HepG2 (cell line): ENCODE results near the gene ALG14. TPM values are rescaled to one million over a fixed set of nuclear protein-coding genes. Genes with fewer than 3 reads are reported as not detected.

Source experiments
- DDIT3 ChIP-seq: sonication (generic); formaldehyde crosslinking; IDR thresholded peaks from 2 replicates; pipeline ENCODE4 v1.4.0; 2020; ENCODE audit warnings: mild to moderate bottlenecking, missing genetic modification reagents
- DNMT1 ChIP-seq: sonication (generic); formaldehyde crosslinking; IDR thresholded peaks from 2 replicates; pipeline ENCODE4 v1.5.1; 2020; ENCODE audit warnings: mild to moderate bottlenecking, missing genetic modification reagents
- HNRNPL ChIP-seq: fragments of 200-400 bp; formaldehyde crosslinking; IDR thresholded peaks from 2 replicates; pipeline ENCODE4 v1.6.1; 2017; ENCODE audit warnings: mild to moderate bottlenecking, low read depth, low read length
- IRF2 ChIP-seq: IDR thresholded peaks from 2 replicates; pipeline ENCODE4 v1.6.1; 2018; ENCODE audit warnings: missing genetic modification reagents, missing compliant biosample characterization
- ISL2 ChIP-seq: sonication (generic); formaldehyde crosslinking; IDR thresholded peaks from 2 replicates; pipeline ENCODE4 v1.5.0; 2020; ENCODE audit warnings: missing genetic modification reagents
- SOX5 ChIP-seq: IDR thresholded peaks from 2 replicates; pipeline ENCODE4 v1.6.1; 2016; ENCODE audit warnings: borderline replicate concordance
- SPEN ChIP-seq: sonication (generic); formaldehyde crosslinking; IDR thresholded peaks from 2 replicates; pipeline ENCODE4 v1.5.1; 2020; ENCODE audit warnings: low read depth, mild to moderate bottlenecking, missing genetic modification reagents
- TFDP2 ChIP-seq: sonication (generic); formaldehyde crosslinking; IDR thresholded peaks from 2 replicates; pipeline ENCODE4 v1.4.0; 2020; ENCODE audit warnings: missing genetic modification reagents
- USF2 ChIP-seq, 2 experiments: sonication (generic) in 1 of 2; formaldehyde crosslinking in 1 of 2; IDR thresholded peaks; 2 replicates each; pipeline versions ENCODE4 v1.5.1 to v1.6.1; 2011 to 2020; ENCODE audit warnings: borderline replicate concordance in 1 of 2, low read depth in 1 of 2, low read length in 1 of 2, mild to moderate bottlenecking in 1 of 2, missing genetic modification reagents in 1 of 2, moderate library complexity in 1 of 2
- ZBTB2 ChIP-seq: sonication (generic); formaldehyde crosslinking; IDR thresholded peaks from 2 replicates; pipeline ENCODE4 v1.8.0; 2022; ENCODE audit warnings: low read depth, missing genetic modification reagents
- ZNF10 ChIP-seq: sonication (generic); formaldehyde crosslinking; IDR thresholded peaks from 2 replicates; pipeline ENCODE4 v1.4.0; 2020; ENCODE audit warnings: mild to moderate bottlenecking, low read depth, missing genetic modification reagents, borderline replicate concordance
- ZNF17 ChIP-seq: sonication (generic); formaldehyde crosslinking; IDR thresholded peaks from 2 replicates; pipeline ENCODE4 v1.5.0; 2020; ENCODE audit warnings: mild to moderate bottlenecking, missing genetic modification reagents
- ZNF207 ChIP-seq: fragments of 450-650 bp; IDR thresholded peaks from 2 replicates; pipeline ENCODE4 v1.6.1; 2016; ENCODE audit warnings: antibody characterized with exemption, borderline replicate concordance
- ZNF317 ChIP-seq: sonication (generic); formaldehyde crosslinking; IDR thresholded peaks from 2 replicates; pipeline ENCODE4 v1.5.0; 2020; ENCODE audit warnings: mild to moderate bottlenecking, missing genetic modification reagents
- ZNF350 ChIP-seq: sonication (generic); formaldehyde crosslinking; IDR thresholded peaks from 2 replicates; pipeline ENCODE4 v1.4.0; 2020; ENCODE audit warnings: mild to moderate bottlenecking, low read depth, missing genetic modification reagents, borderline replicate concordance
- ZNF569 ChIP-seq: sonication (generic); formaldehyde crosslinking; IDR thresholded peaks from 2 replicates; pipeline ENCODE4 v1.5.0; 2020; ENCODE audit warnings: mild to moderate bottlenecking, missing genetic modification reagents, moderate library complexity, borderline replicate concordance
- ZNF576 ChIP-seq: sonication (generic); formaldehyde crosslinking; IDR thresholded peaks from 2 replicates; pipeline ENCODE4 v1.4.0; 2020; ENCODE audit warnings: mild to moderate bottlenecking, missing genetic modification reagents
- ZNF629 ChIP-seq: sonication (generic); formaldehyde crosslinking; conservative IDR thresholded peaks from 2 replicates; pipeline ENCODE4 v1.5.0; 2020; ENCODE audit warnings: missing genetic modification reagents
- ZNF652 ChIP-seq: IDR thresholded peaks from 2 replicates; pipeline ENCODE4 v1.6.1; 2016; ENCODE audit warnings: low read depth, borderline replicate concordance
- ZNF749 ChIP-seq: sonication (generic); formaldehyde crosslinking; IDR thresholded peaks from 2 replicates; pipeline ENCODE4 v1.8.0; 2022; ENCODE audit warnings: mild to moderate bottlenecking, missing genetic modification reagents, moderate library complexity, borderline replicate concordance
- ZNF841 ChIP-seq: sonication (generic); formaldehyde crosslinking; IDR thresholded peaks from 2 replicates; pipeline ENCODE4 v1.8.1; 2023; ENCODE audit warnings: missing genetic modification reagents, borderline replicate concordance
- ZXDC ChIP-seq: sonication (generic); formaldehyde crosslinking; IDR thresholded peaks from 2 replicates; pipeline ENCODE4 v1.5.0; 2020; ENCODE audit warnings: mild to moderate bottlenecking, missing genetic modification reagents
- polyA plus RNA-seq, 8 experiments: library from polyadenylated mRNA; depleted of rRNA in 3 of 8; stranded (reverse) in 7 of 8; unstranded in 1 of 8; fragments of >200 nt; fragmentation: Illumina TruSeq in 4 of 8; extraction: Trizol in 4 of 8; gene quantifications; 2 replicates each; pipeline versions ENCODE4 v1.2.1 to v1.2.3, GENCODE V29; 2011 to 2016; ENCODE audit warnings: low read depth in 4 of 8, missing spikeins in 1 of 8, mixed read lengths in 1 of 8; ENCODE audit not compliant: insufficient read depth in 1 of 8
- total RNA-seq, 5 experiments: library from RNA; depleted of rRNA; stranded (reverse); fragments of >200 nt; fragmentation: Illumina TruSeq; extraction: Trizol; gene quantifications; 2 replicates each; pipeline ENCODE4 v1.2.3, GENCODE V29; 2016; ENCODE audit warnings: low read depth in 1 of 5

Gene ALG14
- total and polyA plus RNA-seq, 2 of the 13 experiments (the other 11 are each of a cell fraction or from before 2014, with no cell fraction given), result 4.5 to 12.7 TPM

- no peak for TF ChIP-seq ZNF629
- TF ChIP-seq ZBTB2 (CRISPR knock-in tag), result no peak
- no peak for TF ChIP-seq ZNF10 (CRISPR knock-in tag)
- no peak for TF ChIP-seq DNMT1 (CRISPR knock-in tag)
- 0 out of 2 replicates have a peak, but pooled peaks have one; percentile 67 for TF ChIP-seq ZNF17 (CRISPR knock-in tag)
- no peak for TF ChIP-seq SPEN (CRISPR knock-in tag)
- TF ChIP-seq SOX5 (CRISPR knock-in tag), result no peak
- TF ChIP-seq ISL2 (CRISPR knock-in tag), result no peak
- TF ChIP-seq IRF2 (CRISPR knock-in tag), result no peak
- TF ChIP-seq ZNF749, result no peak
- TF ChIP-seq ZNF350 (CRISPR knock-in tag), result 0 out of 2 replicates have a peak, but pooled peaks have one; percentile 37
- TF ChIP-seq ZNF841 (CRISPR knock-in tag), result no peak
- peak; percentile 33 for TF ChIP-seq TFDP2 (CRISPR knock-in tag)
- TF ChIP-seq HNRNPL, result 0 out of 2 replicates have a peak, but pooled peaks have one; percentile 33
- TF ChIP-seq ZNF569 (CRISPR knock-in tag), result no peak
- TF ChIP-seq USF2 (IDR thresholded peaks at IDR 0.05; ENCODE audit: low read depth, low read length), result no peak
- TF ChIP-seq USF2 (CRISPR knock-in tag; IDR thresholded peaks at IDR 0.05; ENCODE audit: borderline replicate concordance), result no peak
- TF ChIP-seq ZXDC (CRISPR knock-in tag), result no peak
- no peak for TF ChIP-seq ZNF317 (CRISPR knock-in tag)
- no peak for TF ChIP-seq ZNF652 (CRISPR knock-in tag)
- no peak for TF ChIP-seq DDIT3 (CRISPR knock-in tag)
- no peak for TF ChIP-seq ZNF576 (CRISPR knock-in tag)
- TF ChIP-seq ZNF207, result no peak
These were observed 43.9 kb upstream of the ALG14 start (continued) for GRCh38 chr1:95116580-95117206.
